Measurements from ENCODE around the gene SPTBN5. TPM values are rescaled to one million over a fixed set of nuclear protein-coding genes. Genes with fewer than 3 reads are reported as not detected.

Gene SPTBN5
- total RNA-seq, 2 donors from 2014 or later = 0.63 to 1.3 TPM

DNA sequence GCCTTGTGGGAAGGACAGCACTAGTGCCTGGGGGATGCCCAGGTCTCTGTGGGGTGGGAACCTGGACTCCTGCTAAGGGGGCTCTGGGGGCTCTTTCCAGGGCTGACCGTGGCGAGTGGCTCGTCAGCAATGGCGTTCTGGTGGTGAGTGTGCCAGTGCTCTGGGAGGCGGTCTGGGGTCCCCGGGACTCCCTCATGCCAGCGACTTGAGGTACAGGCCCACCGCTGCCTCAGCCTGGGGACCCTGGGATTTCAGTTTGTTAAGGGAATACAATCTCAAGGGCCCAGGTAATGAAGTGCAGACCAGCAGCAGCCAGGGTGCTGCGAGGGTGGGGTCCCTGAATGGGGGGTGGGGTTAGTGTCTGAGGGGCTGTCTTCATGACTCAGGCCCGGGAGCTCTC, 52.7 kb downstream of the SPTBN5 start:
- H3K36me3 ChIP-seq = peaks cover 33% of the 10 kb centered on the region
- H3K4me1 ChIP-seq = no peaks in the 10 kb centered on the region
- H3K9me3 ChIP-seq = no peaks in the 10 kb centered on the region
- TF ChIP-seq, protein P1, sequence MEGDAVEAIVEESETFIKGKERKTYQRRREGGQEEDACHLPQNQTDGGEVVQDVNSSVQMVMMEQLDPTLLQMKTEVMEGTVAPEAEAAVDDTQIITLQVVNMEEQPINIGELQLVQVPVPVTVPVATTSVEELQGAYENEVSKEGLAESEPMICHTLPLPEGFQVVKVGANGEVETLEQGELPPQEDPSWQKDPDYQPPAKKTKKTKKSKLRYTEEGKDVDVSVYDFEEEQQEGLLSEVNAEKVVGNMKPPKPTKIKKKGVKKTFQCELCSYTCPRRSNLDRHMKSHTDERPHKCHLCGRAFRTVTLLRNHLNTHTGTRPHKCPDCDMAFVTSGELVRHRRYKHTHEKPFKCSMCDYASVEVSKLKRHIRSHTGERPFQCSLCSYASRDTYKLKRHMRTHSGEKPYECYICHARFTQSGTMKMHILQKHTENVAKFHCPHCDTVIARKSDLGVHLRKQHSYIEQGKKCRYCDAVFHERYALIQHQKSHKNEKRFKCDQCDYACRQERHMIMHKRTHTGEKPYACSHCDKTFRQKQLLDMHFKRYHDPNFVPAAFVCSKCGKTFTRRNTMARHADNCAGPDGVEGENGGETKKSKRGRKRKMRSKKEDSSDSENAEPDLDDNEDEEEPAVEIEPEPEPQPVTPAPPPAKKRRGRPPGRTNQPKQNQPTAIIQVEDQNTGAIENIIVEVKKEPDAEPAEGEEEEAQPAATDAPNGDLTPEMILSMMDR (IDR thresholded peaks at IDR 0.05) = no peak
- no peak overlapping the region for H3K4me3 ChIP-seq
- H3K27me3 ChIP-seq = no peaks in the 10 kb centered on the region
- no peak for DNase-seq (ENCODE audit: low spot score)
- H3K27ac ChIP-seq = no peak overlapping the region

DNA sequence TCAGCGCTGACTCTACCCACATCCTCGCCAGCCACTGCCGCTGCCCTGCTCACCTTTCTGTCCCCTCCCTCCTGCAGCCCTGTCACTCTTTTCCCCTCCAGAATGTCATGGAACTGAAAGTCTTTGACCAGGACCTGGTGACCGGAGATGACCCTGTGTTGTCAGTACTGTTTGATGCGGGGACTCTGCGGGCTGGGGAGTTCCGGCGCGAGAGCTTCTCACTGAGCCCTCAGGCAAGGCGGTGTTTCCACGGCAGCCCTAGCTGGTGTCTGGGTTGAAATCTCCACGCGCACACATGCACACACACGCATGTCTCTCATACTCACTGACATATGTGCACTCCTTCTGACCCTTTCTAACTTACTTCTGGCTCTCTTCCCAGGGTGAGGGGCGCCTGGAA, 53.2 kb downstream of the SPTBN5 start:
- Histone ChIP-seq H3K27me3 (no peaks in the 10 kb centered on the region), H3K36me3 (peaks cover 29% of the 10 kb centered on the region), H3K9me3 (no peaks in the 10 kb centered on the region), H3K4me3 (no peak overlapping the region), H3K4me1 (no peaks in the 10 kb centered on the region), H3K27ac (no peak overlapping the region)
- no peak for DNase-seq (ENCODE audit: low spot score)
- TF ChIP-seq, protein P1 (IDR thresholded peaks at IDR 0.05) = no peak

DNA sequence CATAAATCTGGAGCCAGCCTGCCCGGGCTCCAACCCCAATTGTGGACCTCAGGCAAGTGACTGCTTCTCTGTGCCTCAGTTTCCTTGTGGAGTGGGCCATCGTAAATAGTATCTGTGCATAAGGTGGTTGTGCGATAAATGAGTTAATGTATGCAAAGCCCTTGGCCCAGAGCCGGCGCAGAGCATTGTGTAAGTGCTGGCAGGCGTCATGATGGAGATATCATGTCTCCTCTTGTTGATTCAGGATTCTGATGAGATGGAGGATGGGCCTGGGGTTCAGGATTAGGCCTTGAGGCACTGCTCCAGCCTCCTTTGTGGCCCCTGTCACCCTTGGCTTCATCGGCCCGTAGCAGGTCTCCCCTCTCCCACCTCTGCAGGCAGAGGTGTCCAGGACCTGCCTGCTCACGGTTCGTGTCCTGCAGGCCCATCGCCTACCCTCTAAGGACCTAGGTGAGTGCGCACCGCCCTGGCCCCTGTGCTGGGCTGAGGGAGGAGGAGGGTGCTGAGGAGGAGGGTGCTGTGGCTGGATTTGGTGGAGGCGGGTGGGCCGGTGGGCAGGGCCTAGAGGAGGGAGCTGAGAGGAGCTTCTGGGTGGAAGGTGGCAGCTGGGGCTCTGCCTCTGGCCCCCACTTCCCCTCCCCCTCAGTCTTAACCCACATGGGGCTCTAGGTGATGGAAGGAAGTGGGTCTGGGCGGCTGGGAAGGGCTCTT, 53.9 kb downstream of the SPTBN5 start:
- Histone ChIP-seq H3K4me1 (no peaks in the 10 kb centered on the region), H3K27me3 (no peaks in the 10 kb centered on the region), H3K36me3 (peaks cover 22% of the 10 kb centered on the region), H3K4me3 (no peak overlapping the region), H3K27ac (no peak overlapping the region), H3K9me3 (no peaks in the 10 kb centered on the region)
- TF ChIP-seq, protein P1 (IDR thresholded peaks at IDR 0.05) = no peak
- no peak for DNase-seq (ENCODE audit: low spot score)

DNA sequence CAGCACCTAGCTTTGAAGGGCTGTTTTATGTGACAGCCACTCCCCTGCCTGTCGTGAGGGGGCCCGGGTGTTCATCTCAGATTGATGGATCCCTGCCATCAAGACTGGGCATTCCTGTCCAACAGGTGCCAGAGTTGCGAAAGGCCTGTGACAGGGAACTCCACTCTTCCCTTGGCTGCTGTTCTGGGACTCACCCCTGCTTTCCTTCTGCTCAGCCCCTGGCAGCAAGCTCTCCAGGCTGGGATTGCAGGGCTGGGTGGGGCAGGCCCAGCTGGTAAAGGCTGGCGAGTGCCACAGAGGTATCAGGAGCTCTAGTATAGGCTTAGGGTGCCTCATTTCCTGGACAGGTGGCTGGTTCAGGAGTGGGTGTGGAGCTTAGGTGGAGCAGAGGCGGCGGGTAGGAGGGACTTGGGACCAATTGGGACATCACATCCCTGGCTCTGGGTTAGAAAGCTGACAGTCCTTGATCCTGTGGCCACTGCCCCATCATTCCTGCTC, 55.4 kb downstream of the SPTBN5 start, which contains the start of gene PLA2G4B:
TSS of gene PLA2G4B (plus strand) at position 448 of the 498 bp plus-strand sequence. CDS start 67 bp downstream, outside the sequence.
- TF ChIP-seq, protein P1 (IDR thresholded peaks at IDR 0.05) = no peak
- Histone ChIP-seq H3K9me3 (no peaks in the 10 kb centered on the region), H3K4me3 (no peak within 1 kb of the TSS), H3K36me3 (peaks cover 19% of the 10 kb centered on the region), H3K4me1 (no peaks in the 10 kb centered on the region), H3K27ac (no peak within 1 kb of the TSS), H3K27me3 (no peaks in the 10 kb centered on the region)
- DNase-seq (ENCODE audit: low spot score) = no peak

DNA sequence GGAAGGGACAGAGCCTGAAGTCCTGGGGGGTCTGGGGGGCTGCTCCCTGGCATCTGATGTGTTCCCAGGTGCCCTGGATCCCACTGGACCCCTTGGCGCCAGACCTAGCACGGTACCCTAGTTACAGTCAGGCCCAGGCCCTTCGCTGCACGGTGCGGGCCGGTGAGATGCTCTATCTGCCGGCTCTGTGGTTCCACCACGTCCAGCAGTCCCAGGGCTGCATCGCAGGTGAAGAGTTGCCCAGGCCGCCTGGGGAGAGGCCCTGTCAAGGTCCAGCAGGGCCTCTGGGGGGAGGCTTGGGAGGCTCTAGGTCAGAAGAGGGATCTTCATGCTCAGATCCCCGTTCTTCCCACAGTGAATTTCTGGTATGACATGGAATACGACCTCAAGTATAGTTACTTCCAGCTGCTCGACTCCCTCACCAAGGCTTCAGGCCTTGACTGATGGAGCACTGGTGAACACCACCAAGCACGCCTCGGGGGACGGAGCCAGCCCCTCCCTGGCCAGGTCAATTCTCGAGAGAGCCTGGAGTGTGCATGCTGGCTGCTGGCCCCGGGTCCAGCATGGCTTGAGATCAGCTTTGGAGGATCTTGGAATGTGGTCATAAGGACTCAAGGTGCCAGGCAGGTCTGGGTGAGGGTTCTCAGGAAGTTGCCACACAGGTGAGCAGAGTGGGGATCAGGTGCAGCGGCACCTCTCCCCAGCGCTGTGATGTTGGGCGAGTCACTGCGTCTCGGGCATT, 57.0 kb downstream of the SPTBN5 start:
- Histone ChIP-seq H3K36me3 (peaks cover 19% of the 10 kb centered on the region), H3K4me1 (peaks cover 0 to 8% of the 10 kb centered on the region in 2 donors), H3K27me3 (no peaks in the 10 kb centered on the region), H3K4me3 (no peak overlapping the region), H3K9me3 (no peaks in the 10 kb centered on the region), H3K27ac (no peak overlapping the region)
- TF ChIP-seq, protein P1 (IDR thresholded peaks at IDR 0.05) = no peak
- DNase-seq (ENCODE audit: low spot score) = no peak
